DMS 273 treated with DMSO at 0.1 percent for 48 hours (cell line): ENCODE results near the gene SLC12A2.

Source experiments
- DNase-seq: peaks from one replicate; lab custom pipeline; 2025; lab: John Stamatoyannopoulos, UW

Gene SLC12A2

GRCh38 chr5:128083033-128083810 is at the start of gene SLC12A2:
Gene SLC12A2 (plus strand): TSS chr5:128083766. CDS start chr5:128083955, 189 bp downstream.
- DNase-seq = peak; percentile 83

GRCh38 chr5:128035689-128036088 is 47.9 kb upstream of the SLC12A2 start:
- no peak for DNase-seq

GRCh38 chr5:128036950-128037349 is 46.6 kb upstream of the SLC12A2 start:
- DNase-seq = no peak

- no peak for DNase-seq
These were observed 44.9 kb upstream of the SLC12A2 start for GRCh38 chr5:128038643-128039042.

GRCh38 chr5:128040927-128041326 is 42.6 kb upstream of the SLC12A2 start:
- no peak for DNase-seq

GRCh38 chr5:128052780-128053179 is 30.8 kb upstream of the SLC12A2 start:
- no peak for DNase-seq

- DNase-seq = no peak
These were observed 30.1 kb upstream of the SLC12A2 start for GRCh38 chr5:128053291-128053954.

GRCh38 chr5:128060644-128061385 is 22.8 kb upstream of the SLC12A2 start:
- DNase-seq = no peak

GRCh38 chr5:128062172-128062746 is 21.3 kb upstream of the SLC12A2 start:
- DNase-seq = no peak

GRCh38 chr5:128074171-128074570 is 9.4 kb upstream of the SLC12A2 start:
- DNase-seq = no peak

- DNase-seq = no peak
These were observed 8.6 kb upstream of the SLC12A2 start for GRCh38 chr5:128074953-128075352.

- no peak for DNase-seq
These were observed 6.0 kb upstream of the SLC12A2 start for GRCh38 chr5:128077526-128077925.

- no peak for DNase-seq
These were observed 2.3 kb upstream of the SLC12A2 start for GRCh38 chr5:128081111-128081851.

- DNase-seq = peak; percentile 66
These were observed 974 bp upstream of the SLC12A2 start for GRCh38 chr5:128082551-128083032.

GRCh38 chr5:128083811-128084227 is 253 bp downstream of the SLC12A2 start:
- DNase-seq = no peak

GRCh38 chr5:128084228-128085167 is 932 bp downstream of the SLC12A2 start:
- no peak for DNase-seq

- DNase-seq = no peak
These were observed 1.8 kb downstream of the SLC12A2 start for GRCh38 chr5:128085413-128085812.

- no peak for DNase-seq
These were observed 8.0 kb downstream of the SLC12A2 start for GRCh38 chr5:128091579-128091978.

- no peak for DNase-seq
These were observed 8.6 kb downstream of the SLC12A2 start for GRCh38 chr5:128092144-128092543.

GRCh38 chr5:128093368-128093767 is 9.8 kb downstream of the SLC12A2 start:
- no peak for DNase-seq
